A549 treated with CpdA at 1 μM for 4 hours (cell line): ENCODE results near the gene KLHL5. TPM values are rescaled to one million over a fixed set of nuclear protein-coding genes. Genes with fewer than 3 reads are reported as not detected.

Source experiments
- total RNA-seq: library from RNA; stranded (reverse); fragments of 200-300 nt; extraction: Qiagen RNA extraction; gene quantifications from 5 replicates; pipeline ENCODE4 v1.2.3, GENCODE V29; 2022; ENCODE audit warnings: low read depth

Gene KLHL5, protein sequence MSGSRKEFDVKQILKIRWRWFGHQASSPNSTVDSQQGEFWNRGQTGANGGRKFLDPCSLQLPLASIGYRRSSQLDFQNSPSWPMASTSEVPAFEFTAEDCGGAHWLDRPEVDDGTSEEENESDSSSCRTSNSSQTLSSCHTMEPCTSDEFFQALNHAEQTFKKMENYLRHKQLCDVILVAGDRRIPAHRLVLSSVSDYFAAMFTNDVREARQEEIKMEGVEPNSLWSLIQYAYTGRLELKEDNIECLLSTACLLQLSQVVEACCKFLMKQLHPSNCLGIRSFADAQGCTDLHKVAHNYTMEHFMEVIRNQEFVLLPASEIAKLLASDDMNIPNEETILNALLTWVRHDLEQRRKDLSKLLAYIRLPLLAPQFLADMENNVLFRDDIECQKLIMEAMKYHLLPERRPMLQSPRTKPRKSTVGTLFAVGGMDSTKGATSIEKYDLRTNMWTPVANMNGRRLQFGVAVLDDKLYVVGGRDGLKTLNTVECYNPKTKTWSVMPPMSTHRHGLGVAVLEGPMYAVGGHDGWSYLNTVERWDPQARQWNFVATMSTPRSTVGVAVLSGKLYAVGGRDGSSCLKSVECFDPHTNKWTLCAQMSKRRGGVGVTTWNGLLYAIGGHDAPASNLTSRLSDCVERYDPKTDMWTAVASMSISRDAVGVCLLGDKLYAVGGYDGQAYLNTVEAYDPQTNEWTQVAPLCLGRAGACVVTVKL
- 39.2 to 63.8 TPM (median 51.5 TPM) in 5 replicates for total RNA-seq

DNA sequence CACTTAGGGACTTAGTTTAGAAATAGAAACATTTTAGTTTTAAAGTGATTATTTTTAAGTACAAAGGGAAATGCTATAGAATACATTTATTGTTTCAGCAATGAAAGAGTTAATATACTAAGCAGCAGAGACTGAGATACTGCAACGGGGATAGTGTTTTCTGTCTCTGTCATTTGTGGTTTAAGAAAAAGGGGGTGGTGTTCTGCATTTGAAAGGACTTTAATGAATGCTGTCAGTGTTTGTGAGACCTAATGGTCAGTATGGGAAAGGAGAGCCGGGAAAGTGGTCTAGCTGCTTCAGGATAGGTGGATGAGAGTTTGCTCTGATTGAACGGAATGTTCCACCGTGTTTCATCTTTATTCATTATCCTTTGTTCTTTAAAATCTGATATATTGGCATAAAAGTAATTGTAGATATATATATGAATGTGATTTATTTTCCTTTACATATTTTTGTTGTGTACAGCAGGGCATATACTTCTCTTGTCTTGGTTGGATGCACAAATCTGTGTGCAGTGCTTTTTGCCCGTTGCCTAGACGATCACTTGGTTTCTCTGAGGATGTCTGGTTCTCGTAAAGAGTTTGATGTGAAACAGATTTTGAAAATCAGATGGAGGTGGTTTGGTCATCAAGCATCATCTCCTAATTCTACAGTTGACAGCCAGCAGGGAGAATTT, at the start of gene KLHL5:
Gene KLHL5, plus strand, starts transcription at position 139 of the 676 bp plus-strand sequence. Its CDS starts 421 bp downstream, at position 560.

DNA sequence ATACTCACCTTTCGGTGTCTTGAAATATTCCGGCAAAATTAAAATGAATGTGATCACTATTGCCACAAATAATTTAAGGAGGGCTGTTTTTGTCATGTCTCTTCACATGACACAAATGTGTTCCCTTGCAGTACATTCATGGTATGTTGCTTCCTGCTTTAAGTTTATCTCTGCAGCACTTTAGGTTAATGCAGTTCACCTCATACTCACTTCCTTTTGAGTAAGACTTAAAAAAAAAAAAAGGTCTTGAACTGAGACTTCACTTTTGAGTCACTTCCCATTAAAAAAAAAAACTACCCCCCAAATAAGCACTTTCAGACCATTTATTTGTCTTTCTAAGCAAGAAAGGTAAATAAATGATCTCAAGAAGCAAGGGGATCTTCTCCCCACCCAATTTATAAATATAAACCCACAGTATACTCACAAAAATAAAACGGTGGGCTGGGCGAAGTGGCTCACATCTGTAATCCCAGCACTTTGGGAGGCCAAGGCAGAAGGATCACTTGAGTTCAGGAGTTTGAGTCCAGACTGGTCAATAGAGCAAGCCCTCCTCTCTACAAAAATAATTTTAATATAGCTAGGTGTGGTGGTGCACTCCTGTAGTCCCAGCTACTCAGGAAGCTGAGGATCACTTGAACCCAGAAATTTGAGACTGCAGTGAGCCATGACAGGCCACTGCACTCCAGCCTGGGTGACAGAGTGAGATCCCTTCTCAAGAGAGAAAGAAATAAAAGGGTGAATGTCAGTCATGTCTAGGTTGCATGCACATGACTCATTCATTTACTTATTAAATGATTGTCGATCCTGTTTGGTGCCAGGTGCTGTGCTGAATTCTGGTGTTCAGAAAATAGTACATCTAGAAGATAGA, 29.6 kb upstream of the KLHL5 start, which contains the start of gene TMEM156:
Gene TMEM156, minus strand, starts transcription at position 192 of the 868 bp plus-strand sequence. Its CDS starts 96 bp downstream, at position 96.

Other genes starting within 250 kb of the KLHL5 start
- 4.0 to 5.2 TPM (median 4.8 TPM) in 5 replicates for gene TLR6, start 205.4 kb upstream of the KLHL5 start, total RNA-seq
- gene FAM114A1, start 194.4 kb upstream of the KLHL5 start, total RNA-seq = 24.2 to 51.6 TPM (median 35.5 TPM) in 5 replicates
- gene TMEM156, start 29.8 kb upstream of the KLHL5 start, total RNA-seq = 19.3 to 27.3 TPM (median 23.0 TPM) in 5 replicates
- 7.5 to 11.3 TPM (median 10.1 TPM) in 5 replicates for gene WDR19, start 120.3 kb downstream of the KLHL5 start, total RNA-seq